ENCODE measurements around the gene YES1.
"Not testable (repeated sequence)": the region's sequence is repeated elsewhere in the genome, so short reads cannot be mapped to it uniquely, and the experiment has no call there.

The YES1 gene

DNA sequence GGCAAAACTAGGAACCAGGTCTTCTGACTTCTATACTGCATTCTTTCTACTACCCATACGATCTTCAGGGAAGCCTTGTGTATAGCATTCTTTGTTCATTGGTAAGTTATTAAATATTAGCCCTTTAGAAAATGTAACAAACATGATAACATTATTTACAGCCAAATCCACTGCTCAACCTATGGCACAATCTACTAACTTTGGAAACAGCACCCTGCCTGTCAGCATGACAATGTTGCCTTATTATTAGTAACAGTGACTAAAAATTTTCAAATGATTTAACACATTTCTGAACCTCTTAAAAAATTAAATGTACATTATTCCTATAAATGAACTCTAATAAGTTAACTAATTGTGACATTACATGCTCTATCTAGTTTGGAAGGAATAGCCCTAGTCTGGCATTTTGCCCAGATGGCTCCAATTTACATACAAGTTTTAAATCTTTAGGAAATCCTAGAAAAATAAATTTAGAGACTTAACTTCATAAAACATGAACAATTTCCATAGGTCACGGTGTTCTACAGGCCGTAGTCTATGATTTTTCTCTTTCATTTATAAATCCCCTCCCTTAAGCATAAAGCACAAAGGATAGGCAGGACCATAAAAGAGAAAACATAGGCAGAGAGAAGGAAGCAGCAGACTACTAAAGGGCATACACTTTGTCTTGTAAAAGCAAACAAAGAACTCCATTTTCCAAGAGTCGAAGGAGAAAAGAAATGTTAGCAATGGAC, 33.7 kb downstream of the YES1 start:
- DNase-seq: no peak

DNA sequence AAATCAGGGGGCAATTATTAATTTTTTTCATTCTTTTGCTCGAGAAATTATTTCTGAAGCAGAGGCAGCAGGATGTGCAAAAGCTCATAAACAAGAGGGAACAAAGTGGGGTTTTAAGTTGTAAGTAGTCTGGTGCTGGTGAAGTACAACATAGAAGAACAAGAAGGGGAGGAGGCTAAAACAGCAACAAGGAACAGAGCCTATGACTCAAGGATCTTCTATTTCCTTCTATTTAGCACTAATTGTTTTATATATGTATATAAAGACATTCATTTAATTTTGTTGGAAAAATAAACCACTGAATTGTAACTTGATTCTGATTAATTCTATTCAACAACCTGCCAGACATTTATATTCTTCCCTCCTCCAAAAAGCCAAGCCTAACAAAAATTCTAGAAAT, 35.0 kb downstream of the YES1 start:
- no peak for DNase-seq

DNA sequence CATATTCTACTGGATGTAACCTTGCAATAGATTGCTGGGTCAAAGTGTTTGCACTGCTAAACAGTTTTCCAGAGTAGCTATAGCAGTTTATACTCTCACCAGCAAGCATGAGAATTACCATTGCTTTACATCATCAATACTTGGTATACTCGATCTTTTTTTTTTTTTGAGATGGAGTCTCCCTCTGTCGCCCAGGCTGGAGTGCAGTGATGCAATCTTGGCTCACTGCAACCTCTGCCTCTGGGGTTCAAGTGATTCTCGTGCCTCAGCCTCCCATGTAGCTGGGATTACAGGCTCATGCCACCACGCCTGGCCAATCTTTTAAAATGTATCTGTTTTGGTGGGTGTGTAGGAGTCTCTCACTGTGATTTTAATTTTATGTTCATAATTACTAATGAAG, 36.0 kb downstream of the YES1 start:
- DNase-seq: not testable (repeated sequence)

DNA sequence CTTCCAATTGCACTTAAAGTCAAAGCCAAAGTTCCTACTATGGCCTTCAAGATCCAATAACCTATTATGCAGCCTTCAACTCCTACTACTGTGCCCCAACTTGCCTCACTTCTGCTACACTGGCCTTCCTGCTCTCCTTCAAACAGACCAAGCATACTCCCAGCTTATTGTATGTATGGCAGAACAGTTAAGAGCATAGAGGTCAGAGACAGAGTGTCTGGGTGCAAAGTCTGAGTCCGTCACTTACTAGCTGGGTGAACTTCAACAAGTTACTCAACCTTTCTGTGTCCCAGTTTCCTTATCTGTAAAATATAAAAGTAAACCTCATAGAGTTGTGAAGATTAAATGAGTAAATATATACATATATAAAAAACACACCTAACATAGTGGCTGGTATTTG, 37.2 kb downstream of the YES1 start:
- DNase-seq: no peak

DNA sequence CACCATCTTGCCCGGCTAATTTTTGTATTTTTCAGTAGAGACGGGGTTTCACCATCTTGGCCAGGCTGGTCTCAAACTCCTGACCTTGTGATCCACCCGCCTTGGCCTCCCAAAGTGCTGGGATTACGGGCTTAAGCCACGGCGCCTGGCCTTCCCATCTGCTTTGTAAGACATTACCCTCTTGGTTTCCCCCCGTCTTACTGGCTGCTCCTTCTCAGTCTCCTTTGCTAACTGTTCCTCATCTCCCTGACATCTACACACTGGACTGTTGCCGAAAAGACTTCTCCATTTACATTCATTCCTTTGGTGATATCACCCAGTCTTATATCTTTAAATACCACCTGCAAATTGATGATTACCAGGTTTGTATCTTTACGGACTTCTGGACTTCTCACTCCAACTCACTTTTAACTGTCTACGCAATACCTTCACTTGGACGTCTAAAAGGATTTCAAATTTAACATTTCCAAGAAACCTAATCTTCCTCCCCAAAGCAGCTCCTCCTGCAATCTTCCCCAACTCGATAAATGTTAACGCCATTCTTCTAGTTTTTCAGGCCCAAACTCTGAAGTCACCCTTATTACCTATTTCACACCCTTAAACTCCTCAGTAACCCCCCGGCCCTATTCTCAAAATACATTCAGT, 37.9 kb downstream of the YES1 start:
- DNase-seq: no peak

DNA sequence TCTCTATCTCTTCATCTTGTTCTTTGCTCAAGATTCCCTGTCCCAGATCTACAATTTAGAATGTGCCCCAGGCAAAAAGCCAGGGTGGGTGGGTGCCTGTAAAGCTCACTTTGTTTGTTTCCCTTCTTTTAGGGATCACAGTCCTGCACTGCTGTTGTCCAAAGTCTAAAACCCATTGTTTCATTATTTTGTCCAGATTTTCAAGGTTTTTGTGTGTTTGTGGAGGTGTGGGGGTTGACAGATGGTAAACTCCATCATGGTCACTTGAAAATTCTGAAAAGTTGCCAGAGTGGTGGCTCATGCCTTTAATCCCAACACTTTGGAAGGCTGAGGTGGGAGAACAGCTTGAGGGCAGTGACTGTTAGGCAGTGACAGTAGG, 41.5 kb downstream of the YES1 start:
- no peak for DNase-seq

DNA sequence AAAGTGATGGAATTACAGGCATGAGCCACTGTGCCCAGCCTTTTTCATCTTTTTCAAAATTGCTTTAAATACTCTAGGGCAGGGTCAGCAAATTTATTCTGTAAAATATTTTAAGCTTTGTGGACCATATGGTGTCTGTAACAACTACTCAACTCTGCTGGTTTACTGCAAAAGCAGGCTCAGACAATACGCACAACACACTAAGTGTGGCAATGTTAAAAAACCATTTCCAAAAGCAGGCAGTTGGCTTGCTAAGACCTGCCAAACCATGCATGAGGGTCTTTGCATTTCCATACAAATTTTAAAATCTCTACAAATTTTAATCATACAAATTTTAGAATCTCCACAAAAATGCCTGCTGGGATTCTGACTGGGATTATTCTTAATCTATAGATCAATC, 44.1 kb downstream of the YES1 start:
- no peak for DNase-seq

DNA sequence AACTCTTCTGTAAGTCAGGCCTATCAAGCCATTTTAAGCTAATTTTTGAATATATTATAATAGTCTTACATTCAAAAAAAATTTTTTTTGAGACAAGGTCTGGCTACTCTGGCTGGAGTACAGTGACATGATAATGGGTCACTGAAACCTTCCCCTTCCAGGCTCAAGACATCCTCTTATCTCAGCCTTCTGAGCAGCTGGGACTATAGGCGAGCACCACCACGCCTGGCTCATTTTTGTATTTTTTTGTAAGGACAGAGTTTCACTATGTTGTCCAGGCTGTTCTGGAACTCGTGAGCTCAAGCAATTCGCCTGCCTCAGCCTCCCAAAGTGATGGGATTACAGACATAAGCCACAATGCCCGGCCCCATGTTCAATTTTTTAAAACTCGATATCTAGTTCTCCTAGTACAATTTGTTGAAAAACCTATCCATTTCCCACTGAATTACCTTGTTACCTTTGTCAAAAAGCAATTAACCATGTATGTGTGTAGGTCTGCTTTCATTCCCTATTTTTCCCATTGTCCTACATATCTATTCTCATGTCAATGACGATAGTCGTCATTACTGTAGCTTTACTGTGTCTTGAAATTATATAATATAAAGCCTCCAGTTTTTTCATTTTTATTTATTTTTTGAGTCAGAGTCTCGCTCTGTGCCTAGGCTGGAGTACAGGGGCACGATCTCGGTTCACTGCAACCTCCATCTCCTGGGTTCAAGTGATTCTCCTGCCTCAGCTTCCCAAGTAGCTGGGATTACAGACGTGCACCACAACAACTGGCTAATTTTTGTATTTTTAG, 44.8 kb downstream of the YES1 start:
- DNase-seq: no peak

DNA sequence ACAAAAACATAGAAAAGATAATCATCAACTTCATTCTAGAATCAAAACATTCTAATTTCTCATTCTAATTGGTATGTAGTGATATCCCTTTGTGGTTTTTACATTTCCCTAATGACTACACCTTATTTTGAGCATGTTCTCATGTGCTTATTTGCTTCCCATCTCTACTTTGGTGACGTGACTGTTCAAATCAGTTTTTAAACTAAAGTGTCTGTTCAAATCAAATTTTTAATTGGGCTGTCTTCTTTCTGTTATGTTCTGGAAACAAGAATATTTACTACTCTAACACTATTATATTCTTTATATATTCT, 45.5 kb downstream of the YES1 start:
- no peak for DNase-seq

DNA sequence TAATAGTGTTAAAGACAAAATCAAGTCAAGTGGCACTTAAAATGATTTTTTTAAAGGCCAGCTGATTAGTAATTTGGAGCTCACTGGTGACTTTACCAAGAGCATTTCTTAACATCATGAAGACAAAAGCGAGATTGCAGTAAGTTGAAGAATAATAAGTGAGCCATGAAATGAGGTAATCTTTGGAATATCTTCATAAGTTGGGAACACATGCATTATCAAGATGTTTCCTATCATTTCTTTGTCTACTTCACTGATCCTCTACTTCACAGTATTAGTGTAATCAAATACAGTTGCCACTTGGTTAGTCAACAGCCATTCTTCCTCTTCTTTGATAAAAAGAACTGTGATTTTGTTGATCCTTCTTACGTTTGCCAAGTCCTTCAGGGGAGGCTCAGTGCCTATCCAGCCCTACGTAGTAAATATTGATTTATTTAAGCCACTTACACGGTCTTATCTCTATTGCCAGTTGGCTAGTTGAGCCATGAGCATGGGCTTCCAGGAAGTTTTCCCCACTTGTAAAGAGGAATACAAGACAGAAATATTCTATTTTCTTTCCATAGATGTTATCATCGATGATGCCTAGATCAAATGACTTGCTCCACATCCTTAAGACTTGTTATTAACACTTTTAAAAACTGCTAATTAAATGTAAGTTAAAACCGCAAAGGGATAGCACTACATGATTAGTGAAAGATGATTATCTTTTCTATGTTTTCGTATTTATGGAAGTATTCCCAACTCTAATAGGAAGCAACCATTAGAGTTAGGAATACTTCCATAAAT, 46.1 kb downstream of the YES1 start:
- DNase-seq: no peak

DNA sequence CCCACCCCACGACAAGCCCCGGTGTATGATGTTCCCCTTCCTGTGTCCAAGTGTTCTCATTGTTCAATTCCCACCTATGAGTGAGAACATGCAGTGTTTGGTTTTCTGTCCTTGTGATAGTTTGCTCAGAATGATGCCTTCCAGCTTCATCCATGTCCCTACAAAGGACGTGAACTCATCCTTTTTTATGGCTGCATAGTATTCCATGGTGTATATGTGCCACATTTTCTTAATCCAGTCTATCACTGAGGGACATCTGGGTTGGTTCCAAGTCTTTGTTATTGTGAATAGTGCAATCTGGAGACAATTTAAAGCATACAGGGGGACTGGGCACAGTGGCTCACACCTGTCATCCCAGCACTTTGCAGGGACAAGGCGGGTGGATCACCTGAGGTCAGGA, 52.2 kb downstream of the YES1 start:
- not testable (repeated sequence) for DNase-seq

DNA sequence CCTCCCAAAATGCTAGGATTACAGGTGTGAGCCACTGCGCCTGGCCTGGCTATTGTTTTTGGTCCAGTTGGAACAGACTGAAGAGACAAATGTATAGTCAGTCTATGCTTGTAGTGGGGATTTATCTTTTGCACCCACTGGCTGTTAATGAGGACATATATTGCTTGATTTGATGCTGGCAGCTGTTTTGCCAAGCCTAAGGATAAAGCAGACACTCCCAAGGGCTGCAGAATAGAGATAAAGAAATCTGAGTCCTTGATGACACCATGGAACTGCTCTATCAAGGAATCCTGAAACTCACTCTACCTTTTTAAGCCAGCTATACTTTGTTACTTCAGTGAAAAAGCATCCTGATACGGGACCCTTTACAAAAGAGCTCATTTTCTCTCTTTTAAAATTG, 56.5 kb downstream of the YES1 start:
- no peak for DNase-seq

DNA sequence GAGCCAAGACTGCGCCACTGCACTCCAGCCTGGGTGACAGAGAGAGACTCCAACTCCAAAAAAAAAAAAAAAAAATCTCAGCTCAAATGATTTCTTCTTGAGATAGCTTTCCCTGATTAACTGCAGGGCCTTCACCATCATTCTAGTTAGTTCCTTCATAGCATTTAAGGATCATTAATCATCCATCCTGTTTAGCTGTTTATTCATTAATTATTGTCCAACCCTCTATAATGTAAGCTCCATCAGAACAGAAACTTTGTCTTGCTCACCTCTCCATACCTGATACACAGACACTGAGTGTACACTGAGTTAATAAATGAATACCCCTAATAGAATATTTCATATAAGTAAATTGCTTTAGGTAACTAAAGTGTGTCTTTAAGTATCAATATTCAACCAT, 57.4 kb downstream of the YES1 start:
- DNase-seq: no peak

DNA sequence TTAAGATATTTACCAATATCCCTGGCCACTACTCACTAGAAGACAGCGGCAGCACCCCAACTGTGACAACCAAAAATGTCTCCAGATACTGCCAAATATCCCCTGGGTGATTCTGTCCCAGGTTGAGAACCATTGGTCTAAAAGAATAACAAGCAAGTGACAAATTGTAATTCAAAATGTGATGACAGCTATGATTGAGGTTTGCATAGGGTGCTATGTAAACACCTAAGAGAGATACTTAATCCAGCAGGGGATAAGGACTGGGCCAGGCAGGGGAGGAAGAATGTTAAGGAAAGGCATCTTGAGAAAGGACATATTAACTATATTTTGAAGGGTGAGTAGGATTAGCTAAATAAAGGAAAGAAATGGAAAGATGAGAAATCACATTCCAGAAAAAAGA, 61.6 kb downstream of the YES1 start:
- DNase-seq: no peak

DNA sequence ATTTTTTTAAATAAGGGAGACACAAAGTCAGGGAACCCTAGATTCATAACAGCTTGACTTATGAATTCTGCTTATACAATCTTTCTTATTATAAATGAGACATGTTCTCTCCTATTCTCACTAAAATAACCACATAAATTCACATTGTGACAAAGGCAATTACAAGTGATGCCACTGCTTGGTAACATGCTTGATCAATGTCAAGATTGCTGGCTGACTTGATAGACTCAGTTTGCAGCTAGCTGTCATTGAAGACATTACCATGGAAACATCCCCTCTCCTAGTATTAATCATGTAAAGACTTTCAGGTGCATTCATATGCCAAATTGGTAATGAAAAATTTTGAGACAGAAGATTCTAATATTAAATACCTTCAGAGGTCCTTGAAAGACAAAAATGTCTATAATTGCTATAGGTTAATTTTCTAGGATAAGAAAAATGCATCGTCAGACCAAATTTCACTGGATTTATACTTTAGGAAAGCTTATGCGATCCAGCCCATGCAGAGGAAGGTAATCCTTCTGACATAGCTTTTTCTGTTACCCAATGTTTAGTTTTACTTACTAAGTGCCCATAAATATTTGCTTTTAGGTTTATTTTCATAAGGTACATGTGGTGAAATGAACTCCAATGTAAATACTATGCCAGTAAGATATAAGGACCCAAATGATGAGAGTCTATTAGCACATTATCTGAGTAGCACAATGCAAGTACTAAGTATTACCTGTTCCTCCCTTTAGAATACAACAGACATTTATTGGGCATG, 67.0 kb downstream of the YES1 start:
- DNase-seq: no peak

DNA sequence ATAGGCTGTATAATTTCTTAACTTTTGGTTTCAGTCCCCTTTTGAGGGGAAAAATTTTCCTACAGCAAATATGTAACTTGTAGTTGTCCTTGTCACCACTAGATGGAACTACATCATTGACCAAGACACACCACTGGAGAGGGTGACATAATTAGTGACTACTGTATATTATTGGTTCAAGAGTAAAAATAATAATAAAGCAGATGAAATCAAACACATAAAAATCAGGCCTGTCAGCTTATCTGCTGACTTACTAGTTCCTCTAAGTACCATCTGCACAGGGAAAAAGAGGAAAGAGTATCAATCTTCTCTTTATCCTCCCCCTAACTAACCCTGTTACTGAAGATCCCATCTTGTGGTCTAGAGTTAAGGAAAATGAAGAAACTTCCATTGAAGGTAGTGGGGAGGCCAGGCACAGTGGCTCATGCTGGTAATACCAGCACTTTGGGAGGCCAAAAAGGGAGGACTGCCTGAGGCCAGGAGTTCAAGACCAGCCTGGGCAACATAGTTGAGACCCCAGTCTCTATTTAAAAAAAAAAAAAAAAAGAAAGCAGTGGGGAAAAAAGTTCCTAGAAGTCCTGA, 70.0 kb downstream of the YES1 start:
- DNase-seq: no peak

DNA sequence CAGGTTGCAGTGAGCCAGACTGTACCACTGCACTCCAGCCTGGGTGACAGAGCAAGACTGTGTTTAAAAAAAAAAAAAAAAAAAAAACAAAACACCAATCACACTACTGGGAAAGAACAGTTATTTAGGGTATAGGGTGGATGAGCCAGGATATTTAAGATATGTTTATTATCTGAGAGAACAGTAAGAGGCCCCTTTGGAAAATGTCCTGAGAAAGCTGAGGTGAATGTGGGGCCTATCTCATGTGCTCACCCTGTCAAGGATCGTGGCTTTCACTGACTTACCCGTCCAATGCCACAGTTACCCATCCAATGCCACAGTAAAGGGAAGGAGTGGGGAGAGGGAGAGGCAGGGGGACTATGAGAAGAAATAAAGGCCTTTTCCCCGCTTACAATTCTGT, 79.7 kb downstream of the YES1 start:
- no peak for DNase-seq

DNA sequence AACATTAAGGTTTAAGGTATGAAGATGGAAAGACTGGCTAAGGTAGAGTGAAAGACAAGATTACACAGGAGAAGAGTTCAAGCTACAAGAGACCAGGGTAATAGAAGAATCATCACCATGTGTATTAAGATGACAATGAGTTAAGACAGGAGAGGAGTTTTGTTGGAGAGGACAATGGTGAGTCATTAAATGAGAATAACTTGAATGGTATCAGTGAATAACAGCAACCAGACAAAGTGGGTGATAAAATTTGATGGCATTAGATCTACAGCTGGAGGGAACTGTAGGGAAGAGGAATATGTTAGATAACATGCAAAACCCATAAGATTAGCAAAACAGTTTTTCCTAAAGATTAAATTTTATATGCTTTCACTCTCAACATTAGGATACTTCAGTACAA, 80.9 kb downstream of the YES1 start:
- no peak for DNase-seq

DNA sequence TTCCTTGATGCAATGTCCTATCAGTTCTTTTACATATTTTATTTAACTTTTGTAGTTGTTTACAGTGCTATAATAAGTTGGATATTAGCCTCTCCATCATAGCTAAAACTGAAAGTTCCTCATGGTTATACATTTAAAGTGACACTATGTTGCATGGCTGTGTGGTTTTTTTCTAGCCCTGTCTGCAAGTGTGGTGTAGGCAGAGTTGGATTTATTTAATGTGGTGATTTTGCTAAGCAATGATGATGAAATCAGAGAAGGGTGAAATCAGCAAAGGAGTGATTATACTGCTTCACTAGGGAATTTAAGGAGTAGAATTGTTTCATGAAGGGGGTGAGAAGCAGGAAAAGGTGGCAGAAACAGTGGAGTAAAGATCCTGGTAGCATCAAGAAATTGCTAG, 81.3 kb downstream of the YES1 start:
- DNase-seq: no peak

DNA sequence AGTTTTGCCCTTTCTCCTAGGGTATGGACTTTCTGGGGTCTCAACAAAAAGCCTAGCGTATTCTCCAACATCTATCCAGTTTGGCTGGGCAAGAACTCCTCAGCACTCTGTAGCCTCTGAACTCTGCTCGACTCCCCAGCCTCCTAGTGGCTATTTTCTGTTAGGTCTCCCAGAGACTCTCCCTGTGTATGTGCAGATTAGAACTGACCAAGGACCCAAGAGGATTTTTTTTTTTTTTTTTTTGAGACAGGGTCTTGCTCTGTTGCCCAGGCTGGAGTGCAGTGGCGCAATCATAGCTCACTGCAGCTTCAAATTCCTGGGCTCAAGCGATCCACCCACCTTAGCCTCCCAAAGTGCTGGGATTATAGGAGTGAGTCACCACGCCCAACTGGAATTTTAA, 81.9 kb downstream of the YES1 start:
- DNase-seq: not testable (repeated sequence)

DNA sequence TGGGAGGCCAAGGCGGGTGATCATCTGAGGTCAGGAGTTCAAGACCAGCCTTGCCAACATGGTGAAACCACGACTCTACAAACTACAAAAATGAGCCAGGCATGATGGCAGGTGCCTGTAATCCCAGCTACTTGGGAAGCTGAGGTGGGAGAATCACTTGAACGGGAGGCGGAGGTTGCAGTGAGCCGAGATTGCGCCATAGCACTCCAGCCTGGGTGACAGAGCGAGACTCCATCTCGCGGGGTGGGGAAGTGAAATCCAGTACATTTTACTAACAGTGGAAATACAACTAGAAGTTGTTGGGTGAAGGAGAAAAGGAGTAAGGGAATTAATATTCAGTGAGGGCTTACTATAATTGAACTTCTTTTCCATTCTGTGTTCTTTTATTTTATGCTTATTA, 86.4 kb downstream of the YES1 start:
- DNase-seq: no peak

DNA sequence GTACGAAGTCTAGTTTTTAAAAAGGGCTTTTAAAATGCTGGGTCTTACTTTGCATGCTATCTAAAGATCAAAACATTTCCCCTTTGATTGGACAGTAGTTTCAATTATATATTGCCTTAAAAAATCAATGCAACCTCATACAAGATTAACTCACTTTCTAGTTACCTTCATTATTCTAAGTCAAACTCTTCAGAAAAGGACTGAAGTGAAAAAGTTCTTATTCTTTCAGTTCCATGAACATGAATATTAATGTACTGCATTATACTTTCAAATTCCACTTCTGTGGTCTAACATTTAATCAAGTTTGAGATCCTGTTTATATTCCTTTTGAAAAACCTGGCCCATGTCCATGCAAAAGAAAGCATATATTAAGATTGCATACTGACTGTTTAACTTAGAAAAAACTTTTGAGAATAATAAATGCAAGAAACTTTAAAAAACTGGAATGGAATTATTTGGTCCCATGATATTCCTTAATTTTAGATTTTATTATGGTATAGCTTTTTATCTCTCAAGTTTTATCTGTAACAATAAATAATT, 88.4 kb downstream of the YES1 start:
- DNase-seq: no peak

All from activated naive CD4-positive, alpha-beta T cell (primary cell).